Measurements from ENCODE around the gene NF2.

NF2 gene

DNA sequence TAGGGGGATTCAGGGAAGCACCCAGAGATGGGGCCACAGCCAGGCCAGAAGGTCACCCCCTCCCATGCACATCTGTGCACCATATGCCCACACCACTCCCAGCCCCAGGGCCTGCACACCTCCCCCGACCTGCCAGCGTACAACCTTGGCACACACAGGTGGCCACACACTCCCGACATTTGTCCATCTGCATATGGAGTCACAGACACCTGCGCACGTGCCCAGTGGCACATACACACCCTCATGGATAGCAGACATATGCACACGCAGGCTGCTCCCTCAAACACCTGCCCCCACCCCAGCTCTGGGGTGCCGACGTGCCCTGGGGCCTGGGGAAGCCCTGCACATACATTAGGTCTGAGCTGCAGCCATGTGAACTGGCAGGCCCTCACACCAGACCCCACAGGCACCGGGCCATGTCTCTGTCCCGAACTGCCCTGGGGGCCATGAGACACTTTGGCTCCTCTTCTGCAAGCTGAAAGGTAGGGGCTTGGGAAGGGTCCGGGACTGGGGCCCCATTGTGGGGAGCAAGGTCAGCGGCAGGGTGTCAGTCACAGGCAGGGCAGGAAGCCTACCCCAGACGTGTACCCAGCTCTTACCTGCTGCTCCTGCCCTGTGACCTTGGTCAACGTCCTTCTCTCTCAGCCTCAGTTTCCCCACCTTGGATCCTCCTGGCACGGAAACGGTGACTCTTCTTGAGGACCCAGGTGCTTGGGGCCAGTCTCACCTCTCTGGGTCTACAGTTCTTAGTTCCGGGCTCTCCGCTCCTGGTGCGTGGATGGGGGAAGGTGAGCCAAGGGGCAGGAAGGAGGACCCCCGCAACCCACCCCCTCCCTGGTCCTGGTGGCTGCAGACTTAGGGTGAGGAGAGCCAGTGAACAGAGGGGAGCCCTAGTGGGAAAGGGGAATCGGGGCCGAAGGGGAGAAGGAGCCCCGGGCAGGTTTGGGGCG, 115.8 kb downstream of the NF2 start:
- no peak for DNase-seq (ENCODE audit: extremely low read depth in 1 of 2, low read depth in 1 of 2)

- no peak for DNase-seq (ENCODE audit: extremely low read depth in 1 of 2, low read depth in 1 of 2)
Observed at GRCh38 chr22:29719899-29720645, 116.6 kb downstream of the NF2 start, which contains the start of gene CABP7. TSS of gene CABP7 (plus strand) at chr22:29720003. CDS start at chr22:29720425, 422 bp downstream.

GRCh38 chr22:29720811-29721323, 117.4 kb downstream of the NF2 start:
- no peak for DNase-seq (ENCODE audit: extremely low read depth in 1 of 2, low read depth in 1 of 2)

- no peak for DNase-seq (ENCODE audit: extremely low read depth in 1 of 2, low read depth in 1 of 2)
Observed at GRCh38 chr22:29722151-29722550, 118.7 kb downstream of the NF2 start.

DNA sequence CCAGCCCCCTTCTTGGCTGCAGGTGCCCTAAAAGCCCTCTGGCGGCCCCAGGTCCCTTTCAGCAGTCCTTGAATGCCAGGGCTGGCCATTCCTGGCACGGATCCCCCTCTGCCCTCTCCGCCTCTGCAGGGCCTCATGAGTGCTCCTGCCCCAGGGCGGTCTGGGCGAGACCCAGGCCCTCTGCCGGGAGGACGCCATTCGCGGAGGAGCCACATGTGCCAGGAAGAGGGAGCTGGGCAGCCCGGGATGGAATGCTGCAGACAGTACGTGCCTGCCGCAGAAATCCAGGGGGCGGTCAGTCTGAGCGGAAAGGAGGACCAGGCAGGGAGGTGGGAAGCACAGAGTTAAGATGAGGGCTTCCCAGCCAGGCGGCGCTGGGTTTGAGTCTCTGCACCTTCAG, 119.2 kb downstream of the NF2 start:
- DNase-seq (ENCODE audit: extremely low read depth in 1 of 2, low read depth in 1 of 2): no peak

DNA sequence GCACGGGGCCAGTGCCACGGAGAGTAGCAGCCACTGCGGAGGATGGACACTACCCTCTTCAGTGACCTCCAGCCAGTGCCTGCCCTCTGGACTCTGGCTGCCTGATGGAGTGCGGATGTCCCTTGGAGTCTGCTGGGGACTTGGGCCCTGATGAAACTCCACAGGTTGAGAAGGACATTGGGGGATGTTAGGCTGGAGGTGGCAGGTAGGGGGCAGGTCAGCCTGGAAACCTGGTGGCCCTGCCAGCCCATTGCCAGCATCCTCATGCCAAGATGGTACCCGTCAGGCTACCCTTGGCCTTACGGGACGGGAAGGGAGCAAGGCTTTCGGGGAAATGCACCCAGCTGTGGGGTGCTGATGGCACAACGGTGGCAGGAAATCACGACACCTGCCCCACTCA, 120.3 kb downstream of the NF2 start:
- DNase-seq (ENCODE audit: extremely low read depth in 1 of 2, low read depth in 1 of 2): no peak

GRCh38 chr22:29724843-29725242, 121.4 kb downstream of the NF2 start:
- DNase-seq (ENCODE audit: extremely low read depth in 1 of 2, low read depth in 1 of 2): no peak

- DNase-seq (ENCODE audit: extremely low read depth in 1 of 2, low read depth in 1 of 2): no peak
Observed at GRCh38 chr22:29726106-29726505, 122.7 kb downstream of the NF2 start.

GRCh38 chr22:29726512-29727130, 123.2 kb downstream of the NF2 start:
- DNase-seq (ENCODE audit: extremely low read depth in 1 of 2, low read depth in 1 of 2): no peak

DNA sequence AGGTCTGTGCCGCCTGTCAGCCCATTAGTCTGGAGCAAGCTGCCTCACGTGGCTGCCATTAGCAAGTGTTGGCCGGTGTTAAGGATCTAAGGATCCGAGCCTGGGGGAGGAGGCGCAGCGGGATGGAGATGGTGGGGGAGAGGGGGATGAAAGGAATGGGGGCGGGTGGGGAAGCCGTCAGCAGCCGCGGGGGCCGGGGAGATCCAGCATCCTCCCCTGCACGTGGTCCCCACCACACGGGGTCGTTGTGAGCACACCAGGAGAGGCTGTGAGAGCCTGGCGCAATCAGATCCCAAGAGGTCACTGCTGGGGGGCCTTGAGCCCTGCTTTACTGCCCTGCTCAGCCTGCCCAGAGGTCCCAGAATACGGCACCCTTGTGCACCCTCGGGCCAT, 123.7 kb downstream of the NF2 start:
- no peak for DNase-seq (ENCODE audit: extremely low read depth in 1 of 2, low read depth in 1 of 2)

DNA sequence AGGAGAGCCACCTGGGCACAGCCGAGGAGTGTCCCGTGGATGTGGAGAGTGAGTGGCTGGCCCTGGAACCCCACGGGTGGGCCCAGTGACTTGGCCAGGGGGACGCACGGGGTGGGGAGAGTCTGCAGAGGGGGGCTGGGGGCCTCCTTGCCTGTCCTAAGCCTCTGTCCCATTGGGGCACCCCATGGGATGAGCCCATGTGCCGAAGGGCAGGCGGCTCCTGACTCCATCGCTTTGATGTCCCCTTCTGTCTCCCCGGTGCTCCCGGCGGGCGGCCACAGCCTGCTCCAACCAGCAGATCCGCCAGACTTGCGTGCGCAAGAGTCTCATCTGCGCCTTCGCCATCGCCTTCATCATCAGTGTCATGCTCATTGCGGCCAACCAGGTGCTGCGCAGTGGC, 125.7 kb downstream of the NF2 start:
- DNase-seq (ENCODE audit: extremely low read depth in 1 of 2, low read depth in 1 of 2): no peak

DNA sequence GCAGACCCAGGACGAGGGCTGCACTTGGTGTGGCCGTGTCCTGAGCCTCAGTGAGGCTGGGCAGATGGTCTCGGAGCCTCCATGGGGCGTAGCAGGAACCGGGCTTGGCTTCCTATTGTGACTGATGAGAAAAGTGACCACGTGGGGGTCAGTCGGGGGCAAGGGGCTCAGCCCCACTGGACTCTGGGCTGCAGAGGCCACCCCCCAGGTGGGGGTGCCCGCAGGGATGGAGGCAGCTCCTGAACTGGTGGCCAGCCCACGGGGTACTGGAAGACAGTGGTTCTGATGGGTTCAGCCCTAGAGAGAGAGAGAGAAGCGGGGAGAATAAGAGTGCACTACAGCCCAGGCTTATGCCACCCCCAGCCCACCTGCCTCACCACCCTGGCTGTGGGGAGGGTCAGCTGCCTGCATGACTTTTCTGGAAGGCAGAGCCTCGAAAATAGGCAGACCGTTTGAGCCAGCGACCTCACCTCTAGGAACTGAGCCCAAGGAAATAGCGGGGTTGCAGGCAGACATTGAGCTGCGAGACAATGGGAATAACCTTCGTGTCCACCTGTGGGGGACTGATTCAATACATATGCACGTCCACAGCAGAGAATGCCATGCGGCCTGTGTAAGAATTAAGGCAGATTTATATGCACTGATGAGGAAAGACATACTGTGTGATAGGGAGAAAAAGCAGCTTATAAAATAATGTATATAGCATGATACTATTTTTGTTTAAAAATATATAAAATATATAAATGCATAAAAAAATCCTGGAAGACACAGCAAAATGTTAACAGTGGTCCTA, 127.8 kb downstream of the NF2 start:
- DNase-seq (ENCODE audit: extremely low read depth in 1 of 2, low read depth in 1 of 2): no peak

DNA sequence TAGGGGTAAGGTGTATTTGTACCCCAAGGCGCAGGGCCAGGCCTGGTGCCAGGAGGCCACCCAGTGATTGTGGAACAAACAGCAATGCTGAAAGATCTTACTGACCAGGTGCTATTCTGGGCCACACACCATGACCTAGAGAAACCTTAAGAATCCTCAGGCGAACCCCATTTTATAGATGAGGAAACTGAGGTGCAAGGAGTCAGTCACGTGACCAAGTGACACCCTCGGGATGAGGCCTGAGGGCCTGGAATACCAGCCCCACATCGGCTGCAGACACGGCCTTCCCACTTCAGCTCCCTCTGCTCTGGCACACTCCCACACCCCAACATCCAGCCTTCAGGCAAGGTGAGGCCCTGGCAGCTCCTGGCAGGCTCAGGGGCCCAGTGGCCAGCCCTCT, 129.4 kb downstream of the NF2 start:
- DNase-seq (ENCODE audit: extremely low read depth in 1 of 2, low read depth in 1 of 2): no peak

DNA sequence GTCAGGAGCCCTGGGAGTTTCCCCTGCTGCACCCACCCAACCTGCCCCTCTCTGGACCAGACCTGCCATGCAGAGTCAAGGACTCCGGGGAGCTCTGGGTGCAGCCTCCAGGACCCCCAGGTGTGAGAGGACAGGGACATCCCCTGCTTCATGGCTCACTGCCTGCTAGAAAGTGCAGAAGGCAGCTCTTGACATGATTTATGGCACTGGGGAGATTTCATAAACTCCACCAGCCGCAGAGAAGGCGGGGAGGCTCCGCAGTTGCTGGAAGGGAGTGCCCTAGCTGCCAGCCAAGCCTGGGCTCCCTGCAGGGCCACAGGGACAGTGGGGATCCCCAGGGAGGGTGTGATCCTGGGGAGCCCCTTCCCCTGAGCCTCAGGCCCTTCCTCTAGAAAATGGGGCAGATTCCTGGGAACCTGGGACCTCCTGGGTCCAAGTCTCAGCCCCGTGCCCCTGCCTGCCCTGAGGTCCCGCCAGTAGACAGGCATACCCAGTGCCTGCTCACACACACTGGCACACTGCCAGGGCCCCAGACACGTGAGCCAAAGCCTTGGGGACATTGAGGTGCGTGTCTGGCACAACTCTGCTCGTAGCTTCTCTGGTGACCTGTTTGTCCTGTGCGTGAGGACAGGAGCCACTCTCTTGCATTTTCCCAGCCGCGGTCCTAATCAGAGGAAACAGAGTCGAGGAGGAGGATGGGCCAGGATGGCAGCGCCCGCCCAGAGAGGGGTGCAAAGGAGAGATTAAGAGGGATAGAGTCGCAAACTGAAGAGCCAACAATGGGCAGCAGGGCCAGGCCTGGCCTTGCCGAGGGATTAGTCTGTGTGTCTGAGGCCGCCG, 130.1 kb downstream of the NF2 start:
- DNase-seq (ENCODE audit: extremely low read depth in 1 of 2, low read depth in 1 of 2): no peak

DNA sequence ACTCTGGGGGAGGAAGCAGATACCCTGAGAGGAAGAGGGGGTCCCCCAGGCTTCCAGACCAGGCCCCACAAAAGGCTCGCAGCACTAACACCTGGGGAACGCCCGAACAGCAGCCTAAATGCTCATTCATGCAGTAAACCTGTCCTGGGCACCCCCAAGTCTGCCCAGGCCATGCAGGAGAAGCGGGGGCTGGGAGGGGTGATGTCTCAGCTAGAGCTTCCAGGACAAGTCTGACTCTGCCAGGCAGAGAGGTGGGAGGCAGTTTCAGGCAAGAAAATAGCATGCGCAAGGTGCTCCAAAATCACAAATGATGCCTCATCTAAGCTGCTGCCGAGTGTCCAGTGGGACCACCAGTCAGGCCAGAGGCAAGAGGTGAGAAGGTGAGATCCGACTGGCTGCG, 131.0 kb downstream of the NF2 start:
- no peak for DNase-seq (ENCODE audit: extremely low read depth in 1 of 2, low read depth in 1 of 2)

GRCh38 chr22:29734838-29735237, 131.4 kb downstream of the NF2 start:
- no peak for DNase-seq (ENCODE audit: extremely low read depth in 1 of 2, low read depth in 1 of 2)

DNA sequence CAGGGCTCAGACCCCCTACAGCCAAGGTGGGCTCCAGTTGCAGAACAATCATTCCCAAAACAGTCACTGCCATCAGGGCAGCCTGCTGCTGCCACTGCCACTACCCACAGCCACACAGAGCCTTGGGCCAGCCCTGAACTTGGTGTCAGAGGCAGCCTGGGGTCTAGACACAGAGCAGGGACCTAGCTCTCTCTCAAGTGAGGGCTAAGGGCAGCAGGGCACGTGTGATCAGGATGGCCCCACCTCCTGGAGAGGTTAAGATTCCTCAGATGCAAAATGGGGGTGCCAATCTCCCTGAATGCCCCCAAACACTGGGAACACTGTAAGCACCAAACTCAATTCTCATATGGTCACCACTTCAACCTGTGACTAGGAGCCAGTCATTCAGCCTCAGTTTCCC, 132.0 kb downstream of the NF2 start:
- no peak for DNase-seq (ENCODE audit: extremely low read depth in 1 of 2, low read depth in 1 of 2)

GRCh38 chr22:29737251-29738117, 134.1 kb downstream of the NF2 start:
- no peak for DNase-seq (ENCODE audit: extremely low read depth in 1 of 2, low read depth in 1 of 2)

Measured in stimulated activated CD8-positive, alpha-beta memory T cell treated with anti-CD3 and anti-CD28 coated beads, Interleukin-7, amount 100 ng/mL, for 48 hours (primary cell).